ENCODE results near the gene DPPA5. TPM values are rescaled to one million over a fixed set of nuclear protein-coding genes. Genes with fewer than 3 reads are reported as not detected.

The DPPA5 gene
- total RNA-seq, 1 experiment from 2014 or later = not detected

GRCh38 chr6:73369563-73369962 lies 15.5 kb upstream of the DPPA5 start, which contains the start of gene OOEP:
Gene OOEP (minus strand): TSS chr6:73369897. CDS start chr6:73369792, 105 bp downstream.
- H3K4me3 ChIP-seq = no peak within 1 kb of the TSS
- H3K9me3 ChIP-seq = 0 out of 2 replicates have a peak, but pooled peaks cover 3% of the 10 kb centered on the region
- no peak for DNase-seq
- H3K27me3 ChIP-seq = no peaks in the 10 kb centered on the region
- no peaks in the 10 kb centered on the region for H3K36me3 ChIP-seq

- no peaks in the 10 kb centered on the region for H3K36me3 ChIP-seq
- H3K4me3 ChIP-seq = no peak overlapping the region
- no peak for DNase-seq
- no peaks in the 10 kb centered on the region for H3K27me3 ChIP-seq
- H3K9me3 ChIP-seq = 0 out of 2 replicates have a peak, but pooled peaks cover 3% of the 10 kb centered on the region
Measured at GRCh38 chr6:73369157-73369556, 15.1 kb upstream of the DPPA5 start.

GRCh38 chr6:73368675-73369074 lies 14.6 kb upstream of the DPPA5 start:
- no peak for DNase-seq
- no peaks in the 10 kb centered on the region for H3K36me3 ChIP-seq
- H3K27me3 ChIP-seq = no peaks in the 10 kb centered on the region
- H3K9me3 ChIP-seq = 0 out of 2 replicates have a peak, but pooled peaks cover 3% of the 10 kb centered on the region
- H3K4me3 ChIP-seq = no peak overlapping the region

- H3K9me3 ChIP-seq = 0 out of 2 replicates have a peak, but pooled peaks cover 3% of the 10 kb centered on the region
- no peak for DNase-seq
- H3K4me3 ChIP-seq = peak overlapping the region; percentile 13; the same call in 1 of the 2 replicates
- no peaks in the 10 kb centered on the region for H3K36me3 ChIP-seq
- H3K27me3 ChIP-seq = no peaks in the 10 kb centered on the region
Measured at GRCh38 chr6:73367761-73368355, 13.8 kb upstream of the DPPA5 start.

GRCh38 chr6:73364549-73364948 lies 10.5 kb upstream of the DPPA5 start:
- Histone ChIP-seq H3K27me3 (no peaks in the 10 kb centered on the region), H3K9me3 (no peaks in the 10 kb centered on the region), H3K4me3 (no peak overlapping the region), H3K36me3 (no peaks in the 10 kb centered on the region)
- no peak for DNase-seq

- Histone ChIP-seq H3K36me3 (no peaks in the 10 kb centered on the region), H3K4me3 (no peak overlapping the region), H3K27me3 (no peaks in the 10 kb centered on the region), H3K9me3 (no peaks in the 10 kb centered on the region)
- no peak for DNase-seq
Measured at GRCh38 chr6:73364121-73364520, 10.0 kb upstream of the DPPA5 start.

GRCh38 chr6:73363537-73363875 lies 9.4 kb upstream of the DPPA5 start:
- no peaks in the 10 kb centered on the region for H3K36me3 ChIP-seq
- H3K4me3 ChIP-seq = no peak overlapping the region
- DNase-seq = no peak
- H3K27me3 ChIP-seq = no peaks in the 10 kb centered on the region
- H3K9me3 ChIP-seq = no peaks in the 10 kb centered on the region

- no peak overlapping the region for H3K4me3 ChIP-seq
- H3K36me3 ChIP-seq = no peaks in the 10 kb centered on the region
- DNase-seq = no peak
- H3K9me3 ChIP-seq = no peaks in the 10 kb centered on the region
- no peaks in the 10 kb centered on the region for H3K27me3 ChIP-seq
Measured at GRCh38 chr6:73362869-73363536, 8.9 kb upstream of the DPPA5 start.

- DNase-seq = no peak
- H3K9me3 ChIP-seq = no peaks in the 10 kb centered on the region
- no peaks in the 10 kb centered on the region for H3K27me3 ChIP-seq
- H3K36me3 ChIP-seq = no peaks in the 10 kb centered on the region
- no peak within 1 kb of the TSS for H3K4me3 ChIP-seq
Measured at GRCh38 chr6:73362358-73362757, 8.3 kb upstream of the DPPA5 start, which contains the start of gene KHDC3L. Gene KHDC3L (plus strand): TSS chr6:73362658. CDS start chr6:73362730, 72 bp downstream.

- Histone ChIP-seq H3K4me3 (no peak overlapping the region), H3K9me3 (no peaks in the 10 kb centered on the region), H3K36me3 (no peaks in the 10 kb centered on the region), H3K27me3 (no peaks in the 10 kb centered on the region)
- no peak for DNase-seq
Measured at GRCh38 chr6:73349311-73349710, 4.8 kb downstream of the DPPA5 start.

- Histone ChIP-seq H3K36me3 (no peaks in the 10 kb centered on the region), H3K4me3 (no peak overlapping the region), H3K27me3 (no peaks in the 10 kb centered on the region), H3K9me3 (no peaks in the 10 kb centered on the region)
- no peak for DNase-seq
Measured at GRCh38 chr6:73348550-73349204, 5.4 kb downstream of the DPPA5 start.

GRCh38 chr6:73343164-73343563 lies 10.9 kb downstream of the DPPA5 start:
- no peak for DNase-seq
- H3K27me3 ChIP-seq = no peaks in the 10 kb centered on the region
- no peaks in the 10 kb centered on the region for H3K9me3 ChIP-seq
- no peak overlapping the region for H3K4me3 ChIP-seq
- H3K36me3 ChIP-seq = no peaks in the 10 kb centered on the region

- Histone ChIP-seq H3K36me3 (no peaks in the 10 kb centered on the region), H3K4me3 (no peak overlapping the region), H3K27me3 (no peaks in the 10 kb centered on the region), H3K9me3 (no peaks in the 10 kb centered on the region)
- DNase-seq = no peak
Measured at GRCh38 chr6:73342174-73342573, 11.9 kb downstream of the DPPA5 start.

- H3K9me3 ChIP-seq = no peaks in the 10 kb centered on the region
- no peak for DNase-seq
Measured at GRCh38 chr6:73341335-73341734, 12.7 kb downstream of the DPPA5 start.

GRCh38 chr6:73340048-73340447 lies 14.0 kb downstream of the DPPA5 start:
- Histone ChIP-seq H3K4me3 (no peak overlapping the region), H3K9me3 (no peaks in the 10 kb centered on the region), H3K36me3 (no peaks in the 10 kb centered on the region), H3K27me3 (no peaks in the 10 kb centered on the region)
- no peak for DNase-seq

More at GRCh38 chr6:73341335-73341734, 12.7 kb downstream of the DPPA5 start:
- Histone ChIP-seq H3K27me3 (no peaks in the 10 kb centered on the region), H3K36me3 (no peaks in the 10 kb centered on the region), H3K4me3 (no peak overlapping the region)

- no peaks in the 10 kb centered on the region for H3K36me3 ChIP-seq
- H3K4me3 ChIP-seq = no peak overlapping the region
- H3K27me3 ChIP-seq = no peaks in the 10 kb centered on the region
- H3K9me3 ChIP-seq = no peaks in the 10 kb centered on the region
- peak; percentile 42 for DNase-seq
Measured at GRCh38 chr6:73339340-73339739, 14.7 kb downstream of the DPPA5 start.

GRCh38 chr6:73329201-73329600 lies 24.9 kb downstream of the DPPA5 start:
- Histone ChIP-seq H3K9me3 (no peaks in the 10 kb centered on the region), H3K27me3 (no peaks in the 10 kb centered on the region)
- DNase-seq = no peak

More at GRCh38 chr6:73329201-73329600, 24.9 kb downstream of the DPPA5 start:
- Histone ChIP-seq H3K36me3 (no peaks in the 10 kb centered on the region), H3K4me3 (no peak overlapping the region)

Data from MG63 (cell line).